ENCODE data around the gene CHFR. TPM values are rescaled to one million over a fixed set of nuclear protein-coding genes. Genes with fewer than 3 reads are reported as not detected.

CHFR gene
- total RNA-seq, 1 experiment from 2014 or later: 49.5 TPM

DNA sequence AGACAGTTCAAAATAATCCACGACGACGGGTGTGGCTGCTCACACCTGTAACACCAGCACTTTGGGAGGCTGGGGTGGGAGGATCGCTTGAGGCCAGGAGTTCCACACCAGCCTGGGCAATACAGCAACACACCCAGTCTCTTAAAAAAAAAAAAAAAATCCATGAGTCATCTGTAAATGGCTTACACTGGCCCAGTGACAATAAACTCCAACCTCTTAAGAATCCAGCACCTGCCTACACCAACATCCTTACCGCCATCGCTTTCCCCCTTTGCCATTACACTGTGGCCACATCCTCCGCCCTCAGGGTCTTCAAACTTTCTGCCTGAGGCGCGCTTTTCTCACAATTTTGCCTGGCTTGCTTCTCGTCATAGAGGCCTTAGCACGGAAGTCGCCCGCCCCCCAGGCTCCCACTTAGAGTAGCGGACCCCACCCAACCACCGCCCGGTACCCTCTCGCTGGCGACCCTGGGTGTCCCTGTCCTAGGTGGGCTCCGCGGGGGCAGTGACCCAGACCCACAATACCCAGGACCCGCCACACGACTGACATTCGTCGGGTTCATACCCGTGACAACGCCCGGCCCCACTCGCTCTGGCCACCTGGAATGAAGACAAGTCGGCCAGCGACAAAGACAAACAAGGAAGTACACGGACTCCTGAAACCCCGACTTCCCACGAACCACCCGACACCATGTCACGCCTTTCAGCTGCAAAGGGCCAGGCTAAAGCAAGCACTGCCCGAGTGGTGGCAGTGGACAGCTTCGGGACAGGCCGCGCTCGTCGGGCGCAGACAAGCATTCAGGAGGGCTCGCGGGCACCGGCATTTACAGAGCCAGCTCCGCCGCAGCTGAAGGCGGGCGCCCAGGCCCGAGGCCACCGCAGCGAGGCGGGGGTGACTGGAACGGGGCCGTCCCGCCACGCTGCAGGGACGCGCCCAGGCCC lies 59.4 kb downstream of the CHFR start:
- intact Hi-C loops (cut with micrococcal nuclease; ENCODE audit: unreplicated experiment): loop anchor here (5.0 kb wide), 1 partner anchor 254 kb away; the partner anchor contains the start of gene ZNF140
- no peaks in the 10 kb centered on the region for H3K27me3 Mint-ChIP-seq (ENCODE audit: unreplicated experiment)
- peak overlapping the region; percentile 83 for H3K4me3 Mint-ChIP-seq (ENCODE audit: low read depth, unreplicated experiment)
- H3K36me3 Mint-ChIP-seq (ENCODE audit: insufficient read depth, unreplicated experiment): peaks cover 66% of the 10 kb centered on the region
- DNase-seq: peak; percentile 46
- CTCF ChIA-PET: interaction anchor here (0.6 to 1.2 kb wide), 3 partner anchors 129 to 302 kb away, joined by 3 to 6 read pairs (median 3); partner anchors contain the start of genes ZNF10, ZNF140 and ZNF891
- TF ChIP-seq, protein P1, sequence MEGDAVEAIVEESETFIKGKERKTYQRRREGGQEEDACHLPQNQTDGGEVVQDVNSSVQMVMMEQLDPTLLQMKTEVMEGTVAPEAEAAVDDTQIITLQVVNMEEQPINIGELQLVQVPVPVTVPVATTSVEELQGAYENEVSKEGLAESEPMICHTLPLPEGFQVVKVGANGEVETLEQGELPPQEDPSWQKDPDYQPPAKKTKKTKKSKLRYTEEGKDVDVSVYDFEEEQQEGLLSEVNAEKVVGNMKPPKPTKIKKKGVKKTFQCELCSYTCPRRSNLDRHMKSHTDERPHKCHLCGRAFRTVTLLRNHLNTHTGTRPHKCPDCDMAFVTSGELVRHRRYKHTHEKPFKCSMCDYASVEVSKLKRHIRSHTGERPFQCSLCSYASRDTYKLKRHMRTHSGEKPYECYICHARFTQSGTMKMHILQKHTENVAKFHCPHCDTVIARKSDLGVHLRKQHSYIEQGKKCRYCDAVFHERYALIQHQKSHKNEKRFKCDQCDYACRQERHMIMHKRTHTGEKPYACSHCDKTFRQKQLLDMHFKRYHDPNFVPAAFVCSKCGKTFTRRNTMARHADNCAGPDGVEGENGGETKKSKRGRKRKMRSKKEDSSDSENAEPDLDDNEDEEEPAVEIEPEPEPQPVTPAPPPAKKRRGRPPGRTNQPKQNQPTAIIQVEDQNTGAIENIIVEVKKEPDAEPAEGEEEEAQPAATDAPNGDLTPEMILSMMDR (IDR thresholded peaks at IDR 0.05; ENCODE audit: unreplicated experiment): no peak
- peaks cover 17% of the 10 kb centered on the region for H3K4me1 Mint-ChIP-seq (ENCODE audit: low read depth, unreplicated experiment)
- BruUV-seq (replicated peaks): TSS peak; percentile 58
- peak overlapping the region; percentile 100 for H3K27ac Mint-ChIP-seq (ENCODE audit: unreplicated experiment)
- no peaks in the 10 kb centered on the region for H3K9me3 Mint-ChIP-seq (ENCODE audit: low read depth, unreplicated experiment)

DNA sequence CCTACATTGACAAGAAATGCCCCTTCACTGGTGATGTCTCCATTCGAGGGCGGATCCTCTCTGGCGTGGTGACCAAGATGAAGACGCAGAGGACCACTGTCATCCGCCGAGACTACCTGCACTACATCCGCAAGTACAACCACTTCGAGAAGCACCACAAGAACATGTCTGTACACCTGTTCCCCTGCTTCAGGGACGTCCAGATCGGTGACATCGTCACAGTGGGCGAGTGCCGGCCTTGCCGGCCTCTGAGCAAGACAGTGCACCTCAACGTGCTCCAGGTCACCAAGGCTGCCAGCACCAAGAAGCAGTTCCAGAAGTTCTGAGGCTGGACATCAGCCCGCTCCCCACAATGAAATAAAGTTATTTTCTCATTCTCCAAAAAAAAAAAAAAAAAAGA lies 61.5 kb downstream of the CHFR start:
- no TSS peak for BruUV-seq (replicated peaks)
- Mint-ChIP-seq H3K4me1 (ENCODE audit: low read depth, unreplicated experiment) (peaks cover 17% of the 10 kb centered on the region), H3K27me3 (ENCODE audit: unreplicated experiment) (no peaks in the 10 kb centered on the region), H3K27ac (ENCODE audit: unreplicated experiment) (no peak overlapping the region), H3K36me3 (ENCODE audit: insufficient read depth, unreplicated experiment) (peaks cover 79% of the 10 kb centered on the region), H3K9me3 (ENCODE audit: low read depth, unreplicated experiment) (no peaks in the 10 kb centered on the region), H3K4me3 (ENCODE audit: low read depth, unreplicated experiment) (no peak overlapping the region)
- intact Hi-C loops (cut with micrococcal nuclease; ENCODE audit: unreplicated experiment): loop anchor here (5.0 kb wide), 1 partner anchor 256 kb away; the partner anchor contains the start of gene ZNF140
- no peak for DNase-seq
- TF ChIP-seq, protein P1 (IDR thresholded peaks at IDR 0.05; ENCODE audit: unreplicated experiment): no peak
- CTCF ChIA-PET: no interaction called here

DNA sequence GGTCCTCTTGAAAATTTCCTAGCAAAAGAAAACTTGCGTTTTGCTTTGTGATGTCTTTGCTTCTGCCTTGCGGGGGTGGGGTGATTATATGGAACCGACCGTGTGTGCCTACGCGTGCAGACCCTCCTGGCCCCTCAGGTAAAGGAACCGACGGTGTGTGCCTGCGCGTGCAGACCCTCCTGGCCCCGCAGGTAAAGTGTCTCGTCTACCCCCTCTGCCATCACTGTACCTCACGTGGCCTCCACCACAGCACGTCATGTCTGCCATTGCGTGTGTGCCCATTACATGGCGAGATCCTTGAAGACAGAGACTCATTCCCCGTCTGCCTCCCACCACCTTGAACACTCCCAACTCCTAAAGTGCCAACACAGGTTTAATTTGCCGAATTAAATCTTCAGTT lies 62.3 kb downstream of the CHFR start:
- Mint-ChIP-seq H3K36me3 (ENCODE audit: insufficient read depth, unreplicated experiment) (peaks cover 86% of the 10 kb centered on the region), H3K27ac (ENCODE audit: unreplicated experiment) (peak overlapping the region; percentile 34), H3K9me3 (ENCODE audit: low read depth, unreplicated experiment) (no peaks in the 10 kb centered on the region), H3K4me3 (ENCODE audit: low read depth, unreplicated experiment) (no peak overlapping the region), H3K27me3 (ENCODE audit: unreplicated experiment) (no peaks in the 10 kb centered on the region), H3K4me1 (ENCODE audit: low read depth, unreplicated experiment) (peaks cover 17% of the 10 kb centered on the region)
- no peak for DNase-seq
- BruUV-seq (replicated peaks): no TSS peak
- CTCF ChIA-PET: no interaction called here
- TF ChIP-seq, protein P1 (IDR thresholded peaks at IDR 0.05; ENCODE audit: unreplicated experiment): no peak
- intact Hi-C loops (cut with micrococcal nuclease; ENCODE audit: unreplicated experiment): loop anchor here (5.0 kb wide), 1 partner anchor 257 kb away; the partner anchor contains the start of gene ZNF140

DNA sequence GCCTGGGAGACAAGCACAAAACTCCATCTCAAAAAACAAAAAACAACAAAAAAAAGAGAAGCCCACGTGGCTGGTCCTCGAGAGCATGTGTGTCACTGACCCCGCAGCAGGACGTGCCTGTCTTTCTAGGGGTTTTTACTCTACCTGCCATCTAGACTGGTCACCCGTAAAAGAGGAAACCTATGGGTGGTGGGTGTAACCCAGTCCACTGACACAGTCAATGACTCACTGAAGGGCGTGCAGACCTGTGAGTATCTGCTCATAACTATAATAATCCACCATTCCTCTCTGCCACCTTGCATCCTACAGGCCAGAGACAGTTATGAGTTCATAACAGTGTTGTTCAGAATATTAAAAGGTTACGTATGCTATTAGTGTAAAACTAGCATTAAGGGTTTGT lies 63.4 kb downstream of the CHFR start:
- Mint-ChIP-seq H3K27me3 (ENCODE audit: unreplicated experiment) (no peaks in the 10 kb centered on the region), H3K27ac (ENCODE audit: unreplicated experiment) (no peak overlapping the region), H3K9me3 (ENCODE audit: low read depth, unreplicated experiment) (no peaks in the 10 kb centered on the region), H3K4me1 (ENCODE audit: low read depth, unreplicated experiment) (peaks cover 17% of the 10 kb centered on the region), H3K36me3 (ENCODE audit: insufficient read depth, unreplicated experiment) (peaks cover 87% of the 10 kb centered on the region), H3K4me3 (ENCODE audit: low read depth, unreplicated experiment) (no peak overlapping the region)
- intact Hi-C loops (cut with micrococcal nuclease; ENCODE audit: unreplicated experiment): no loop called here
- BruUV-seq (replicated peaks): no TSS peak
- no peak for DNase-seq
- TF ChIP-seq, protein P1 (IDR thresholded peaks at IDR 0.05; ENCODE audit: unreplicated experiment): no peak
- CTCF ChIA-PET: interaction anchor here (0.6 kb wide), 1 partner anchor 389 kb away, joined by 3 read pairs; no protein-coding TSS in a partner anchor

Measured in Calu3 (cell line).